ENCODE data around the gene TXNRD2. TPM values are rescaled to one million over a fixed set of nuclear protein-coding genes. Genes with fewer than 3 reads are reported as not detected.

TXNRD2 gene
- total and polyA plus RNA-seq, 2 donors from 2014 or later: 28.6 to 50.6 TPM

GRCh38 chr22:19886605-19887255 is 54.9 kb downstream of the TXNRD2 start:
- Histone ChIP-seq H3K9ac (ENCODE audit: low read length in 3 of 3) (no peak overlapping the region), H3K4me1 (ENCODE audit: control insufficient read depth in 2 of 3, insufficient read depth in 2 of 3, low read depth in 1 of 3, low read length in 3 of 3) (peaks cover 0 to 5% (median 0%) of the 10 kb centered on the region in 3 donors), H3K27ac (ENCODE audit: low read depth in 2 of 2, low read length in 2 of 2) (no peak overlapping the region), H3K36me3 (ENCODE audit: control insufficient read depth in 2 of 3, insufficient read depth in 3 of 3, low read length in 3 of 3) (no peaks in the 10 kb centered on the region), H3K27me3 (ENCODE audit: control insufficient read depth, insufficient read depth, low read length) (no peaks in the 10 kb centered on the region), H3K4me3 (ENCODE audit: low read length in 3 of 3) (no peak overlapping the region), H3K9me3 (ENCODE audit: control insufficient read depth in 2 of 3, insufficient read depth in 1 of 3, low read length in 3 of 3) (no peaks in the 10 kb centered on the region)
- no peak for TF ChIP-seq CTCF (IDR thresholded peaks at IDR 0.05; ENCODE audit: borderline replicate concordance, extremely low read depth, insufficient read depth)
- DNase-seq: peak in 1 of 5 donors; percentile 67
- intact Hi-C loops (cut with DNase I): no loop called here
- FAIRE-seq: no peak

- TF ChIP-seq CTCF (IDR thresholded peaks at IDR 0.05; ENCODE audit: borderline replicate concordance, extremely low read depth, insufficient read depth): no peak
- H3K4me1 ChIP-seq (ENCODE audit: control insufficient read depth in 2 of 3, insufficient read depth in 2 of 3, low read depth in 1 of 3, low read length in 3 of 3): peaks cover 0 to 5% (median under 1%) of the 10 kb centered on the region in 3 donors
- no peak for FAIRE-seq
- intact Hi-C loops (cut with DNase I): no loop called here
- no peak overlapping the region for H3K4me3 ChIP-seq (ENCODE audit: low read length in 3 of 3)
- H3K9me3 ChIP-seq (ENCODE audit: control insufficient read depth in 2 of 3, insufficient read depth in 1 of 3, low read length in 3 of 3): no peaks in the 10 kb centered on the region
- H3K36me3 ChIP-seq (ENCODE audit: control insufficient read depth in 2 of 3, insufficient read depth in 3 of 3, low read length in 3 of 3): no peaks in the 10 kb centered on the region
- no peak overlapping the region for H3K27ac ChIP-seq (ENCODE audit: low read depth in 2 of 2, low read length in 2 of 2)
- H3K27me3 ChIP-seq (ENCODE audit: control insufficient read depth, insufficient read depth, low read length): no peaks in the 10 kb centered on the region
- no peak overlapping the region for H3K9ac ChIP-seq (ENCODE audit: low read length in 3 of 3)
- DNase-seq: peak in 1 of 5 donors; percentile 69
Observed at GRCh38 chr22:19885841-19886592, 55.6 kb downstream of the TXNRD2 start.

GRCh38 chr22:19884954-19885751 is 56.5 kb downstream of the TXNRD2 start:
- H3K36me3 ChIP-seq (ENCODE audit: control insufficient read depth in 2 of 3, insufficient read depth in 3 of 3, low read length in 3 of 3): no peaks in the 10 kb centered on the region
- TF ChIP-seq CTCF (IDR thresholded peaks at IDR 0.05; ENCODE audit: borderline replicate concordance, extremely low read depth, insufficient read depth): no peak
- DNase-seq (peak in 3 of 5 donors; percentile 6 to 54 (median 28)), FAIRE-seq (no peak)
- no peaks in the 10 kb centered on the region for H3K9me3 ChIP-seq (ENCODE audit: control insufficient read depth in 2 of 3, insufficient read depth in 1 of 3, low read length in 3 of 3)
- H3K4me1 ChIP-seq (ENCODE audit: control insufficient read depth in 2 of 3, insufficient read depth in 2 of 3, low read depth in 1 of 3, low read length in 3 of 3): peaks cover 0 to 8% (median 4%) of the 10 kb centered on the region in 3 donors
- intact Hi-C loops (cut with DNase I): no loop called here
- no peak overlapping the region for H3K9ac ChIP-seq (ENCODE audit: low read length in 3 of 3)
- no peak overlapping the region for H3K4me3 ChIP-seq (ENCODE audit: low read length in 3 of 3)
- H3K27ac ChIP-seq (ENCODE audit: low read depth in 2 of 2, low read length in 2 of 2): no peak overlapping the region
- H3K27me3 ChIP-seq (ENCODE audit: control insufficient read depth, insufficient read depth, low read length): no peaks in the 10 kb centered on the region
